K562 (cell line): ENCODE results near the gene ALOX5. TPM values are rescaled to one million over a fixed set of nuclear protein-coding genes. Genes with fewer than 3 reads are reported as not detected.

ENCODE experiments used
- CC2D1A ChIP-seq: fragments of 450-650 bp; IDR thresholded peaks from 2 replicates; pipeline ENCODE4 v1.6.1; 2017; ENCODE audit warnings: mild to moderate bottlenecking
- ESRRB ChIP-seq: fragments of 250-450 bp; sonication (Bioruptor Pico); IDR thresholded peaks from 2 replicates; pipeline ENCODE4 v1.5.0; 2020; ENCODE audit warnings: mild to moderate bottlenecking, moderate library complexity, borderline replicate concordance
- HDAC8 ChIP-seq: fragments of 450-650 bp; IDR thresholded peaks from 2 replicates; pipeline ENCODE4 v1.6.1; 2016; ENCODE audit warnings: mild to moderate bottlenecking, missing genetic modification characterization, moderate library complexity, missing compliant biosample characterization
- NR4A1 ChIP-seq, 2 experiments: fragments of 250-450 bp in 1 of 2; fragments of 450-650 bp in 1 of 2; sonication (Bioruptor Pico) in 1 of 2; IDR thresholded peaks; 2 replicates each; pipeline versions ENCODE4 v1.4.0 to v1.6.1; 2016 to 2020; ENCODE audit warnings: mild to moderate bottlenecking in 2 of 2, missing compliant biosample characterization in 1 of 2, missing genetic modification characterization in 1 of 2, moderate library complexity in 1 of 2
- RAD21 ChIP-seq, 2 experiments: fragments of 250-450 bp in 1 of 2; fragments of 450-650 bp in 1 of 2; sonication (Bioruptor Pico) in 1 of 2; formaldehyde crosslinking in 1 of 2; IDR thresholded peaks in 1 of 2; conservative IDR thresholded peaks in 1 of 2; 2 replicates each; pipeline versions ENCODE4 v1.4.0 to v1.8.0; 2020 to 2022; ENCODE audit warnings: mild to moderate bottlenecking in 2 of 2, moderate library complexity in 1 of 2
- RCOR1 ChIP-seq, 2 experiments: IDR thresholded peaks; 2 replicates each; pipeline ENCODE4 v1.6.1; 2012; ENCODE audit warnings: low read depth in 2 of 2, low read length in 2 of 2, borderline replicate concordance in 1 of 2, improper control_type of control experiment in 1 of 2
- SREBF1 ChIP-seq: fragments of 150-350 bp; IDR thresholded peaks from 2 replicates; pipeline ENCODE4 v1.6.1; 2014; ENCODE audit warnings: antibody characterized with exemption, low read depth, low read length, borderline replicate concordance
- STAG1 ChIP-seq: sonication (generic); formaldehyde crosslinking; IDR thresholded peaks from 2 replicates; pipeline ENCODE4 v1.5.0; 2020; ENCODE audit warnings: missing genetic modification reagents, borderline replicate concordance
- TFAM ChIP-seq: fragments of 250-450 bp; sonication (Bioruptor Pico); conservative IDR thresholded peaks from 2 replicates; pipeline ENCODE4 v1.5.0; 2021; ENCODE audit warnings: mild to moderate bottlenecking, moderate library complexity
- TOE1 ChIP-seq, 2 experiments: fragments of 450-650 bp in 1 of 2; sonication (generic) in 1 of 2; formaldehyde crosslinking in 1 of 2; IDR thresholded peaks; 2 replicates each; pipeline versions ENCODE4 v1.7.1 to v1.8.0; 2016 to 2022; ENCODE audit warnings: borderline replicate concordance in 2 of 2, mild to moderate bottlenecking in 2 of 2, antibody characterized with exemption in 1 of 2, inconsistent platforms in 1 of 2, low read depth in 1 of 2, missing genetic modification reagents in 1 of 2, moderate library complexity in 1 of 2
- XRCC3 ChIP-seq: fragments of 450-650 bp; IDR thresholded peaks from 2 replicates; pipeline ENCODE4 v1.6.1; 2017; ENCODE audit warnings: mild to moderate bottlenecking, moderate library complexity
- ZNF12 ChIP-seq: sonication (generic); formaldehyde crosslinking; IDR thresholded peaks from 2 replicates; pipeline ENCODE4 v1.4.0; 2020; ENCODE audit warnings: mild to moderate bottlenecking, missing genetic modification reagents
- ZNF146 ChIP-seq: IDR thresholded peaks from one replicate; pipeline ENCODE4 v1.6.1; 2018; ENCODE audit warnings: missing compliant biosample characterization; ENCODE audit not compliant: unreplicated experiment
- ZNF175 ChIP-seq: fragments of 200-800 bp; sonication (Bioruptor generic); IDR thresholded peaks from 2 replicates; pipeline ENCODE4 v1.6.1; 2016; ENCODE audit warnings: low read depth, mild to moderate bottlenecking, missing genetic modification characterization, missing compliant biosample characterization
- ZNF518B ChIP-seq: fragments of 250-450 bp; sonication (Bioruptor Pico); IDR thresholded peaks from 2 replicates; pipeline ENCODE4 v1.5.0; 2021; ENCODE audit warnings: mild to moderate bottlenecking, moderate library complexity
- ZSCAN29 ChIP-seq: fragments of 450-650 bp; IDR thresholded peaks from 2 replicates; pipeline ENCODE4 v1.6.1; 2017
- polyA plus RNA-seq, 8 experiments: library from polyadenylated mRNA; depleted of rRNA in 4 of 8; stranded (reverse) in 5 of 8; unstranded in 3 of 8; fragments of >200 nt; fragmentation: Nextera tagmentation in 2 of 8; fragmentation: Illumina TruSeq in 1 of 8; extraction: Ambion mirVana in 2 of 8; extraction: Trizol in 1 of 8; gene quantifications; 2 replicates each; pipeline versions ENCODE4 v1.2.1 to v1.2.3, GENCODE V29; 2011 to 2014; ENCODE audit warnings: inconsistent platforms in 1 of 8, missing spikeins in 1 of 8
- total RNA-seq, 7 experiments: library from RNA; depleted of rRNA in 6 of 7; stranded (reverse); fragments of >200 nt in 6 of 7; fragmentation: Illumina TruSeq in 2 of 7; extraction: Trizol in 2 of 7; gene quantifications; 2 replicates each; pipeline versions ENCODE4 v1.2.1 to v1.2.3, GENCODE V29; 2011 to 2021; ENCODE audit warnings: low replicate concordance in 1 of 7
- TF ChIP-seq, protein P1 (sequence below): sonication (generic); formaldehyde crosslinking; IDR thresholded peaks from 2 replicates; pipeline ENCODE4 v1.9.0; 2022; ENCODE audit warnings: mild to moderate bottlenecking, missing genetic modification reagents
- TF ChIP-seq, protein P2 (sequence below): fragments of 250-450 bp; sonication (Bioruptor Pico); IDR thresholded peaks from 2 replicates; pipeline ENCODE4 v1.4.0; 2020; ENCODE audit warnings: borderline replicate concordance
- TF ChIP-seq, protein P3 (sequence below): fragments of 250-450 bp; sonication (Bioruptor Pico); IDR thresholded peaks from 2 replicates; pipeline ENCODE4 v1.4.0; 2020; ENCODE audit warnings: mild to moderate bottlenecking

ALOX5 gene
- total and polyA plus RNA-seq, 9 of the 15 experiments (the other 6 are each of a cell fraction or from before 2014, with no cell fraction given): 0.10 to 2.4 (median 1.4) TPM

DNA sequence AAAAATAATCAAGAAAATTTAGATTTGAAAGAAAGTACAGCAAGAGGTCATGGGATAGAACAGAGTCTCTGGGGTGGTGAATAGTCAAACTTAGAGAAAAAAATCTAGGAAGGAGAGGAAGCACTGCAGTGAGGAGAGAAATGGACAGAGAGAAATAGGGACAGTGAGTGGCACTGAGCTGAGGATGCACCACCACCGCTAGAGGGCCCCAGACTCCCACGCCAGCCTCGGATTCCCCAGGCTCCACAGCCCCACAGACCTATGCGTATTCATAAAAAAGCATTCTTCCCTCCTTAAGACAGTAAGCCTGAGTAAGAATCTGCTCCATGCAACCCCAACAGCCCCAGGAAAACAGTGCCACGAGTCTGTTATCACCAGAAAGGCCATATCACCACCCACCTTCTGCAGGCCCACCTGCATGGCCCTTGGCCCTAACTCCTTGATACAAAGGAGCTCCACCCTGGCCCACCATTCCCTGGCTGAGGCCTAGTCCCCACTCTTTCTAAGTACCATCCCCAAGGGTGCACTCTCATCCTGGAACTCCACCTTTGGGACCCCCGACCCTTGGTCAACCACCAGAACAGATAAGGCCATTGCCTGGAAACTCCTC lies 91.0 kb downstream of the ALOX5 start (continued):
- TF ChIP-seq NR4A1 (CRISPR knock-in tag; IDR thresholded peaks at IDR 0.05) (no peak), NR4A1 (tag; IDR thresholded peaks at IDR 0.05) (no peak), RAD21 (CRISPR knock-in tag; conservative IDR thresholded peaks at IDR 0.05 in 1 of 2, IDR thresholded peaks at IDR 0.05 in 1 of 2) (peak; percentile 98 to 99), RCOR1 (IDR thresholded peaks at IDR 0.05; ENCODE audit: borderline replicate concordance in 1 of 2, low read depth in 2 of 2, low read length in 2 of 2) (0 out of 4 replicates have a peak, but pooled peaks of 1 of the 2 experiments have one; percentile 14), XRCC3 (no peak), ZNF146 (CRISPR knock-in tag) (no peak), ZNF175 (no peak), ZNF518B (CRISPR knock-in tag) (no peak), TFAM (CRISPR knock-in tag) (no peak), ZSCAN29 (no peak), CC2D1A (peak; percentile 90), STAG1 (CRISPR knock-in tag) (peak; percentile 82; the same call in 1 of the 2 replicates), SREBF1 (0 out of 2 replicates have a peak, but pooled peaks have one; percentile 31), ESRRB (CRISPR knock-in tag) (no peak), TOE1 (IDR thresholded peaks at IDR 0.05; ENCODE audit: borderline replicate concordance) (peak; percentile 38; the same call in 1 of the 2 replicates), TOE1 (CRISPR knock-in tag; IDR thresholded peaks at IDR 0.05; ENCODE audit: borderline replicate concordance, low read depth) (no peak), HDAC8 (tag) (no peak), ZNF12 (CRISPR knock-in tag) (no peak)
- TF ChIP-seq, protein P1, sequence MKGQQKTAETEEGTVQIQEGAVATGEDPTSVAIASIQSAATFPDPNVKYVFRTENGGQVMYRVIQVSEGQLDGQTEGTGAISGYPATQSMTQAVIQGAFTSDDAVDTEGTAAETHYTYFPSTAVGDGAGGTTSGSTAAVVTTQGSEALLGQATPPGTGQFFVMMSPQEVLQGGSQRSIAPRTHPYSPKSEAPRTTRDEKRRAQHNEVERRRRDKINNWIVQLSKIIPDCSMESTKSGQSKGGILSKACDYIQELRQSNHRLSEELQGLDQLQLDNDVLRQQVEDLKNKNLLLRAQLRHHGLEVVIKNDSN: no peak
- TF ChIP-seq, protein P2, sequence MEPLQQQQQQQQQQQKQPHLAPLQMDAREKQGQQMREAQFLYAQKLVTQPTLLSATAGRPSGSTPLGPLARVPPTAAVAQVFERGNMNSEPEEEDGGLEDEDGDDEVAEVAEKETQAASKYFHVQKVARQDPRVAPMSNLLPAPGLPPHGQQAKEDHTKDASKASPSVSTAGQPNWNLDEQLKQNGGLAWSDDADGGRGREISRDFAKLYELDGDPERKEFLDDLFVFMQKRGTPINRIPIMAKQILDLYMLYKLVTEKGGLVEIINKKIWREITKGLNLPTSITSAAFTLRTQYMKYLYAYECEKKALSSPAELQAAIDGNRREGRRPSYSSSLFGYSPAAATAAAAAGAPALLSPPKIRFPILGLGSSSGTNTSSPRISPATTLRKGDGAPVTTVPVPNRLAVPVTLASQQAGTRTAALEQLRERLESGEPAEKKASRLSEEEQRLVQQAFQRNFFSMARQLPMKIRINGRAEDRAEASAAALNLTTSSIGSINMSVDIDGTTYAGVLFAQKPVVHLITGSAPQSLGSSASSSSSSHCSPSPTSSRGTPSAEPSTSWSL (CRISPR knock-in tag): no peak
- TF ChIP-seq, protein P3, sequence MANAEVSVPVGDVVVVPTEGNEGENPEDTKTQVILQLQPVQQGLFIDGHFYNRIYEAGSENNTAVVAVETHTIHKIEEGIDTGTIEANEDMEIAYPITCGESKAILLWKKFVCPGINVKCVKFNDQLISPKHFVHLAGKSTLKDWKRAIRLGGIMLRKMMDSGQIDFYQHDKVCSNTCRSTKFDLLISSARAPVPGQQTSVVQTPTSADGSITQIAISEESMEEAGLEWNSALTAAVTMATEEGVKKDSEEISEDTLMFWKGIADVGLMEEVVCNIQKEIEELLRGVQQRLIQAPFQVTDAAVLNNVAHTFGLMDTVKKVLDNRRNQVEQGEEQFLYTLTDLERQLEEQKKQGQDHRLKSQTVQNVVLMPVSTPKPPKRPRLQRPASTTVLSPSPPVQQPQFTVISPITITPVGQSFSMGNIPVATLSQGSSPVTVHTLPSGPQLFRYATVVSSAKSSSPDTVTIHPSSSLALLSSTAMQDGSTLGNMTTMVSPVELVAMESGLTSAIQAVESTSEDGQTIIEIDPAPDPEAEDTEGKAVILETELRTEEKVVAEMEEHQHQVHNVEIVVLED (CRISPR knock-in tag): no peak
